ENCODE measurements around the gene PNKD. TPM values are rescaled to one million over a fixed set of nuclear protein-coding genes. Genes with fewer than 3 reads are reported as not detected.
"Not testable (repeated sequence)": the region's sequence is repeated elsewhere in the genome, so short reads cannot be mapped to it uniquely, and the experiment has no call there.

Gene PNKD
- polyA plus RNA-seq, 1 donor from 2014 or later = 126 TPM

DNA sequence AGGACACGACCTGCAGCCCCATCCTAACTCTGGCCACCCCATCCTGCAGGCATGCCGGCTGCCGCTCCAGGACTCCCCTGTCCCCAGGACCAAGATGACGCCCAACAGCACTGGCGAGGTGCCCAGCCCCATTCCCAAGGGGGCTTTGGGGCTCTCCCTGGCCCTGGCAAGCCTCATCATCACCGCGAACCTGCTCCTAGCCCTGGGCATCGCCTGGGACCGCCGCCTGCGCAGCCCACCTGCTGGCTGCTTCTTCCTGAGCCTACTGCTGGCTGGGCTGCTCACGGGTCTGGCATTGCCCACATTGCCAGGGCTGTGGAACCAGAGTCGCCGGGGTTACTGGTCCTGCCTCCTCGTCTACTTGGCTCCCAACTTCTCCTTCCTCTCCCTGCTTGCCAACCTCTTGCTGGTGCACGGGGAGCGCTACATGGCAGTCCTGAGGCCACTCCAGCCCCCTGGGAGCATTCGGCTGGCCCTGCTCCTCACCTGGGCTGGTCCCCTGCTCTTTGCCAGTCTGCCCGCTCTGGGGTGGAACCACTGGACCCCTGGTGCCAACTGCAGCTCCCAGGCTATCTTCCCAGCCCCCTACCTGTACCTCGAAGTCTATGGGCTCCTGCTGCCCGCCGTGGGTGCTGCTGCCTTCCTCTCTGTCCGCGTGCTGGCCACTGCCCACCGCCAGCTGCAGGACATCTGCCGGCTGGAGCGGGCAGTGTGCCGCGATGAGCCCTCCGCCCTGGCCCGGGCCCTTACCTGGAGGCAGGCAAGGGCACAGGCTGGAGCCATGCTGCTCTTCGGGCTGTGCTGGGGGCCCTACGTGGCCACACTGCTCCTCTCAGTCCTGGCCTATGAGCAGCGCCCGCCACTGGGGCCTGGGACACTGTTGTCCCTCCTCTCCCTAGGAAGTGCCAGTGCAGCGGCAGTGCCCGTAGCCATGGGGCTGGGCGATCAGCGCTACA lies 7.4 kb upstream of the PNKD start:
- Mint-ChIP-seq H3K4me1 (peaks cover 16 to 36% (median 24%) of the 10 kb centered on the region in 3 donors), H3K27ac (peak overlapping the region in 1 of 3 donors; percentile 47), H3K36me3 (peaks cover 1% of the 10 kb centered on the region), H3K9me3 (no peaks in the 10 kb centered on the region), H3K27me3 (no peaks in the 10 kb centered on the region), H3K4me3 (peak overlapping the region in 1 of 4 donors; percentile 45)

DNA sequence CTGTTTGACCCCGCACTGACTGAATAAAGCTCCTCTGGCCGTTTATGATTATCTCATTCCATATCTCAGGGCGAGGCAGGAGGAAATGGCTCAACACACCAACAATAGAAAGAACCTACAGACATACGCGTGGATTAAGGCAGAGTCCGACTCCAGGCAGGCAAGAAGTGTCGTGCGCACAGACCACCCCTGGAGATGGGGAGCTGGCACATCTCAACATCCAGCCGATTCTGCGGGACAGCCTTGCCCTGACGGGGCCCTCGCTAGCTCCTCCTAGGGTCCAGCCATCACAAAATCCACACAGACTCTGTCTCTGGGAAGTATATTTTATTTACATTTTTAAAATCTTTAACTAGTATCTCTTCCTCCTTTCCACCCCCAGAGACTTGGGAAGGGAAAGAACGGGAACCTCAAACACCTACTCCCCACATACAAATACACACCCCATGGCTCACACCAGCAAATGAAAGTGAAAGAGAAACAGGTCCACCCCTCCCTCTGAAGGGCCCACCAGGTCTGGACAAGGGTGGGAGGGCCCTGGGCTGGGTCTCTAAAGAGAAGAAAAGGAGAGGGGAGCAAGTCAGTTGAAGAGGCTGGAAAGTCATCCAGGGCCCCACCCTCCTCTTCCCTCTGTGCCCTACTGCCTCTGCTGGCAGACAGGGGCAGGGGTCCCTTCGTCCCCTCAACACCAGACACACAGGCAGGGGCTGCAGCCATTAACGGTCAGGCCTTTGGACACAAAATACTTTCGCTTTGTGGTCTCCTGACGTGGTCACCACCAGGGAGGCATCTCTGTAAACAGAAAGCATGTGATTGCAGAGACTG lies 6.3 kb upstream of the PNKD start:
- Mint-ChIP-seq H3K36me3 (peaks cover 1% of the 10 kb centered on the region), H3K9me3 (no peaks in the 10 kb centered on the region), H3K27me3 (no peaks in the 10 kb centered on the region), H3K4me3 (peak overlapping the region in 1 of 4 donors; percentile 57), H3K4me1 (peaks cover 16 to 32% (median 24%) of the 10 kb centered on the region in 3 donors), H3K27ac (peak overlapping the region in 2 of 3 donors; percentile 51 to 53)

DNA sequence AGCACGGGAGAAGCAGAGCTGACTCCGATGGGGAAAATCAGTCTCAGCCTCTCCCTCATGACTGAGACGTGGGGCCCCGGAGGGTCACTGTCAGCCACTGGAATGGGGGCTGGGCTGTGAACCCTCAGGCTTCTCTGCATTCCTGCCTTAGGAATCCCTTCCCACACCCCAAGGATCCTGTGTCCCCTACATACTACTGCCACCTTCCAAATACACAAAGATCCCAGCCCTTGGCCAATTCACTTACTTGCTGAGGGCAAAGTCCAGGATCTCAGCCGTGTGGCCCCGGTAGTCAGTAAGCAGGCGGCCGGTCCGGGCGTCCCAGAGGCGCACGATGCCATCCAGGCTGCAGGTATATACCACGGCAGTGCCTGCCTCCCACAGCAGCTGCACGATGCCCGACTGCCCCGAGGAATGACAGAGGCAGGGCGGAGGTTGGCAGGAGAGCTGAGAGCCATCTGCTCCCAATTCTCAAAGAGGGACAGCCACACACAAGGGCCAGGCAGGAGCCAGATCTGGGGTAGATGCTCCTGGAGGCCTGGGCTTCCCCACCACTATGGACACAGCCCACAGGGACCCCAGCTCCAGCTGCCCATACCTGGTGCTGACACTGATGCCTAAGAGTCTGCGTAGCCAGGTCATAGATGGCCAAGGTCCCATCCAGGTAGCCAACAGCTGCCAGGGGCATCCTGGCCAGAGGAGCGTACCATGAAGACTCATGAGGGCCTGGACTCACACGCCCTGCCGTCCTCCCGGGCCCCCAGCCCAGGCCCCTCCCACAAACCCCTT lies 5.4 kb upstream of the PNKD start:
- peaks cover 16 to 30% (median 21%) of the 10 kb centered on the region in 3 donors for H3K4me1 Mint-ChIP-seq
- H3K4me3 Mint-ChIP-seq = peak overlapping the region in 1 of 4 donors; percentile 63
- no peak overlapping the region for H3K27ac Mint-ChIP-seq
- H3K27me3 Mint-ChIP-seq = peaks cover 2% of the 10 kb centered on the region
- H3K9me3 Mint-ChIP-seq = no peaks in the 10 kb centered on the region
- peaks cover 1% of the 10 kb centered on the region for H3K36me3 Mint-ChIP-seq

DNA sequence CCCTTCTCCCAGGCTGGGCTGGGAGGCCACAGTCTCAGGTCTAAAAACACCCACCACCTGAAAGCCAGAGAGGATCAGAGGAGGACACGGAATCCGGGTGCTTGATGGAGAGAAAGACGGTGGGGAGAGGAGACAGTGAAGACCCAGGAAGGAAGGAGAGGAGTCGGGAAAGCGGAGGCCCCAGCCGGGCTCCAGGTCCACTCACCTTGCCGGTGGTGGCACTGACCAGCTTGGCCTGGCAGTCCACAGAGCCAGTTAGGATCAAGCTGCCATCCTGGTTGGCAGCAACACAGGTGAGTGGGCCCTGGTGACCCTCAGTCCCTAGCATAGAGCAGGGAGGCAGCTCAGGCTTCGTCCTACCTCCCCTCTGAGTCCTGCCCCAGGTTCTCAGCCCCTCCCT lies 4.7 kb upstream of the PNKD start:
- Mint-ChIP-seq H3K36me3 (peaks cover 1% of the 10 kb centered on the region), H3K4me3 (peak overlapping the region in 1 of 4 donors; percentile 75)

DNA sequence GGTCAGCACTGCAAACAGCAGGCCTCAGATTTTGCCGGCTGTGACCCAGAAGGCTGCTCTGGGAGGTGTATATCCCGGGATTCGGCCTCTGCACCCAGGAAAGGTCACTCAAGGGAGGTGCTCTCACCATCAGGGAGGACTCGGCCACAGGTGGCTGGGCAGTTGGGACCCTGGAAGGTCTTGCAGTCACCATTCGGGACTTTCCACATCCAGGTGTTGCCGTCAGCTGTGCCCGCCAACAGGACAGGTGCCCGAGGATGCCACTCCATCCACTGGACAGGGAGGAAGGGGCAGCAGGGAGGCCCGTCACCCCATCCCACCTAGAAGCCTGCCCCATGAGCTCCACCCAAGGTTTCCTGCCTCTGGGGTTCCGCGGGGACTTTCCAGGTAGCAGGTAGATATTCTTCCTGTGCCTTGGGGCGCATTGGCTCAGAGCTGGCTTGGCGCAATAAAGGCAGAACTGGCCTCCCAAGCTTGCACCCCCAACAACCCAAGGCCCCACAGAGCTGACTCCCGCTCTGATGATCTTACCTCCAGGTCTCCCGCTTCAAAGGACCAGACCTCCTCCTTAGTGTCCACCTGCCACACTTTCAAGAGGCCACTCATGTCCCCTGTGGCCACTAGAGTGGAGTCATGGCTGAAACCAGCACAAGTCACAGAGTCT lies 3.9 kb upstream of the PNKD start:
- H3K9me3 Mint-ChIP-seq = no peaks in the 10 kb centered on the region
- H3K27me3 Mint-ChIP-seq = peaks cover 2% of the 10 kb centered on the region
- H3K36me3 Mint-ChIP-seq = no peaks in the 10 kb centered on the region
- H3K27ac Mint-ChIP-seq = peak overlapping the region in 2 of 3 donors; percentile 35 to 68
- H3K4me1 Mint-ChIP-seq = peaks cover 14 to 28% (median 26%) of the 10 kb centered on the region in 3 donors
- H3K4me3 Mint-ChIP-seq = peak overlapping the region in 2 of 4 donors; percentile 40 to 78

More for the DNA sequence above, 4.7 kb upstream of the PNKD start:
- Mint-ChIP-seq H3K9me3 (no peaks in the 10 kb centered on the region), H3K4me1 (peaks cover 18 to 28% (median 27%) of the 10 kb centered on the region in 3 donors), H3K27me3 (peaks cover 2% of the 10 kb centered on the region), H3K27ac (peak overlapping the region in 1 of 3 donors; percentile 68)

DNA sequence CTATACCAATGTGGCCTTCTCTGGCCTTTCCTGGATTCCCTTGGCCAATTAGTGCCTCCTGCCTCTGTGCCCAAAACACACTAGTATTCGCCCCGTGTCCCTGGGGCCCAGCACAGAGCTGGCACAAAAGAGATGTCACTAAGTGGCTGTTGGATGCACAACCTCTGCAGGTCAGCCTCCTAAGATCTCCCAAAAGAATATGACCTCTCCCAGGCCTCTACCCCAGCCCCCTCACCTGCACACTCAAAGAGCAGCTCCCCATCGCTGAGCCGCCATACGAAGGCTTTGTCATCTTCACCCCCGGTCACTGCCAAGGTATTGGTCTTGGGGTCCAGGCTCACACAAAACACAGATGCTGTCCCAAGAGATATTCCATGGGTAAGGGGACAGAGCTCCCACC lies 3.1 kb upstream of the PNKD start:
- no peaks in the 10 kb centered on the region for H3K9me3 Mint-ChIP-seq
- H3K4me1 Mint-ChIP-seq = peaks cover 20 to 31% (median 31%) of the 10 kb centered on the region in 3 donors
- peaks cover 2% of the 10 kb centered on the region for H3K27me3 Mint-ChIP-seq
- H3K27ac Mint-ChIP-seq = peak overlapping the region in 1 of 3 donors; percentile 26
- peak overlapping the region in 2 of 4 donors; percentile 66 to 78 for H3K4me3 Mint-ChIP-seq
- no peaks in the 10 kb centered on the region for H3K36me3 Mint-ChIP-seq

DNA sequence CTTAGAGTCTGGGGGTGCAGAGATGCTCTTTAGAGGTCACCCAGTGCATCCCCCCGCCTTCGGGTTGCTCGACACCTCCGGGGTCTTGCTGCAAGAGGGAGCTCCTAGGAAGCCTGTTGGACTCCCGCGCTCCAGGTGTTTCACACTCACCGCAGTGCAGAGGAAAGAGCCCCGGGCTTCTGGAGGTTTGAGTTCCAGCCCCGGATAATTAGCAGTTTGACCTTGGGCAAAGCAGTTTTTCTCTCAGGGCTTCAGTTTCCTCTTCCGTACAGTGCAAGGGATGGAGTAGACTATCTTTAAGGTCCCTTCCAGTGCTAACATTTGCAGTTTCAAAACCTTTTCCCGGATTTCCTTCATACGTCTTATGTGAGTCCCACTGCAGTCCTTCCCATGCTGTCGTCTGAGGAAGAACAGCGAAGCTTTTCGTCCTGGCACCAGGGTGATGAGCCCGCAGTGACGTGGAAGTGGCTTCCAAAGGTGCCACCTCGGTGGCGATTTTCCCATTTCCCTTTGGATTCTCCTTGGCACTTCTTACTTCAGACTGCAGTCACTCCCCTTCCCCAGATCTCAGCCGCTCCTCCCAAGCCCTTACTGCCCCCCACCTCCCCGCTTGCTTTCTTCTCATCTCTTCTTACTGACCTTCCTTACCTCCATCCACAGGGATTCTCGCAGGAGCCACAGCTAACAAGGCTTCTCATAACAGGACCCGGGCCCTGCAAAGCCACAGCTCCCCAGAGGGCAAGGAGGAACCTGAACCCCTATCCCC lies 585 bp downstream of the PNKD start:
- Mint-ChIP-seq H3K9me3 (no peaks in the 10 kb centered on the region), H3K4me1 (peaks cover 29 to 48% (median 30%) of the 10 kb centered on the region in 3 donors), H3K27me3 (peaks cover 2% of the 10 kb centered on the region), H3K27ac (peak overlapping the region; percentile 67 to 96 (median 81)), H3K36me3 (no peaks in the 10 kb centered on the region), H3K4me3 (peak overlapping the region; percentile 91 to 99 (median 96))

DNA sequence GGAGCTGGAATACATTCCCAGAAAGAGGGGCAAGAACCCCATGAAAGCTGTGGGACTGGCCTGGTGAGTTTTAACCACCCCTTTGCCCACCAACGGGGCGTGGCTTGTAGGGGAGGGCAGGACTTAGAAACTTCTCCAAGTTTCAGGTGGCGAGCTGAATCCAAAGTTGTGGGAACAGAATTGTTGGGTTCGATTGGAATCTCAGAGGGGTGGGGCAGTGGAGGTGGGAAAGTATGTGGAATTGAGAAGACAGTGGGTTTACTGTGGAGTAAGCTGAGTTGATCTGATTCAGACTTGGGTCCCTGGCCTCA lies 1.1 kb downstream of the PNKD start:
- Mint-ChIP-seq H3K4me3 (peak overlapping the region; percentile 88 to 98 (median 92)), H3K4me1 (peaks cover 29 to 46% (median 29%) of the 10 kb centered on the region in 3 donors), H3K27me3 (peaks cover 2% of the 10 kb centered on the region), H3K27ac (peak overlapping the region; percentile 47 to 96 (median 94)), H3K9me3 (no peaks in the 10 kb centered on the region), H3K36me3 (no peaks in the 10 kb centered on the region)

DNA sequence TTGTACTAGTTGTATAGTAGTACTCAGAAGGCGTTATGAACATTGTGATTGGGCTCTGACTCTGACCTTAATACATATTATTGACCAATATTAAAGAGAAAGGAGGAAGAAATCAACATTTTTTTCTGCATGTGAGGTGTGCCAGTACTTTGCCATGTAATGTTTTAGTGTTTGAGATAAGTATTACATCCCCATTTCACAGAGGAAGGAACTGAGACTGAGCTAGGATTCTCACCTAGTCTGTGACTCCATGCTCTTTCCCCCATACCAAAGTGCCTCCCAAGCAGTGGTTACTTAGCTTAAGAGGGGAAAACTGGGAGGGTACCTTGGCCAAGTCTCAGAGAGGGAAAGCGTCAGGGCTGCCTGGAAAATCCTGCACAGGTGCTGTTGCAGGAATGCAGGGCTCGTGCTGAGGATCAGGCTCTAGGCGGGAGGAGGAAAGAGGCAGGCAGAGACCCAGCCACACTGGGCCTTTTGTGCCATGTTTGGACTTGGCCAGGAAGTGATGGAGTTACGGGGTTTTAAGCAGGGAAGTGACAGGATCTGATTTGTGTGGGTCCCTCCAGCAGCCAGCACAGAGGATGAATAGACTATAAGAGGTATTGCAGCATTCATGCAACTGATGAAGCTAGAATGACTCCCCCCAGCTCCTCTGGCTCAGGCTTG lies 1.7 kb downstream of the PNKD start:
- Mint-ChIP-seq H3K27ac (peak overlapping the region; percentile 81 to 96 (median 94)), H3K36me3 (no peaks in the 10 kb centered on the region), H3K4me1 (peaks cover 29 to 46% (median 29%) of the 10 kb centered on the region in 3 donors), H3K27me3 (peaks cover 2% of the 10 kb centered on the region), H3K4me3 (peak overlapping the region; percentile 82 to 98 (median 92)), H3K9me3 (no peaks in the 10 kb centered on the region)

DNA sequence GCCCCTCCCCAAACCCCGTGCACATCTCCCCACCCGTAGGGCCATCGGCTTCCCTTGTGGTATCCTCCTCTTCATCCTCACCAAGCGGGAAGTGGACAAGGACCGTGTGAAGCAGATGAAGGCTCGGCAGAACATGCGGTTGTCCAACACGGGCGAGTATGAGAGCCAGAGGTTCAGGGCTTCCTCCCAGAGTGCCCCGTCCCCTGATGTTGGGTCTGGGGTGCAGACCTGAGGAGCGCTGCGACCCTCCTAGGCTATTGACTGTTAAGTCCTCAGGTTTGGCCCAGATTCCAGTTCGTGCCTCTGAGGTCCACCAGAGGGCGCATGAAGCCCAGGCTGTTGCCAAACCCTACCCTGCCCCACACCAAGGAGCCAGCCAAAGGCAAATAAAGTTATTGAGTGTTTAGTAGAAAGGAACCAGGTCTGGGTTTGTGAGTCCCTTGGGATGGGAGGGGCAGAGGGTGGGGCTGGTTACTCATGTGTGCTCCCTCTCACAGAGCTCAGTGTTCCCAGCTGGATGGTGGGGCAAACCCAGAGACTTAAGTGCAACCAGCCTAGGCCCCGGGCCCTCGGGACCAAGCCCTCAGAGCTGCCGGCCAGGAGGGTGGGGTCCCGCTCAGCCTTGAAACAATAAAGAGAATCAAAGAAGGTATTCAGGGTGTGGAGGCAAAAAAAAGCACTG lies 2.4 kb downstream of the PNKD start:
- Mint-ChIP-seq H3K4me3 (peak overlapping the region; percentile 57 to 98 (median 86)), H3K27me3 (peaks cover 2% of the 10 kb centered on the region), H3K27ac (peak overlapping the region; percentile 93 to 96 (median 94)), H3K4me1 (peaks cover 23 to 43% (median 29%) of the 10 kb centered on the region in 3 donors), H3K9me3 (no peaks in the 10 kb centered on the region), H3K36me3 (no peaks in the 10 kb centered on the region)

DNA sequence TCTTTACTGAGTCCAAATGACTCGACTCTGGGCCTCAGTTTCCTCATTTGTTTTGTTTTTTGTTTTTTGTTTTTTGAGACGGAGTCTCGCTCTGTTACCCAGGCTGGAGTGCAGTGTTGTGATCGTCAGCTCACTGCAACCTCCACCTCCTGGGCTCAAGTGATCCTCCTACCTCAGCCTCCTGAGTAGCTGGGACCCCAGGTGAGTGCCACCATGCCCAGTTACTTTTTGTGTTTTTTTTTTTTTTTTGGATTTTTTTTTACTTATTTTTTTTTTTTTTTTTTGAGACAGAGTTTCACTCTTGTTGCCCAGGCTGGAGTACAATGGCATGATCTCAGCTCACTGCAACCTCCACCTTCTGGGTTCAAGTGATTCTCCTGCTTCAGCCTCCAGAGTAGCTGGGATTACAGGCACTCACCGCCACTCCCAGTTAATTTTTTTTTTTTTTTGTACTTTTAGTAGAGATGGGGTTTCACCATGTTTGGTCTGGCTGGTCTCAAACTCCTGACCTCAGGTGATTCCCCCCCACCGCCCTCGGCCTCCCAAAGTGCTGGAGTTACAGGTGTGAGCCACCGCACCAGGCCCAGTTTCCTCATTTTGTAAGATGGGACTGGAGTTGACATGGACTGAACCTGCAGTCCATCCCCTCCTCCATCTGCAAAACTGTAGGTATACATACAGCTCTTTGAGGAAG lies 3.0 kb downstream of the PNKD start:
- not testable (repeated sequence) for H3K36me3 Mint-ChIP-seq, H3K27me3 Mint-ChIP-seq, H3K9me3 Mint-ChIP-seq
- Mint-ChIP-seq H3K4me1 (peaks cover 23 to 43% (median 29%) of the 10 kb centered on the region in 3 donors), H3K27ac (peak overlapping the region; percentile 93 to 96 (median 94)), H3K4me3 (peak overlapping the region; percentile 57 to 98 (median 86))

DNA sequence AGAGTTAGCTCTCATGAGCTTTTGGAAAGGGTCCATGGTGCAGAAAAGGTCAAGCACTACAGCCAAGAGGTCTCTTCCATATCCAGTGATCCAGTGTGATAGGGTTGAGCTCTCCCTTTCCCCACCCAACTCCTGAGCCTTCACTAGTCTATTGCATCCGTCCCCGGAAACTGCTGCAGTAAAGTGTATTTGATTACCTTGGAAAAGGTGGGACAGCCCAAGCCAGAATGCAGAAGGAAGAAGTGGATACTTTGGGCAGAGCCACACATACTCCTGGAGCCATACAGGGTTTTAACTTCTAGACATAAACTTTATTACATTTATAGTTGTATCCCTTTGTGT lies 3.6 kb downstream of the PNKD start:
- H3K36me3 Mint-ChIP-seq = no peaks in the 10 kb centered on the region

More for the DNA sequence above, 3.6 kb downstream of the PNKD start:
- Mint-ChIP-seq H3K9me3 (no peaks in the 10 kb centered on the region), H3K27ac (peak overlapping the region; percentile 73 to 94 (median 79)), H3K4me1 (peaks cover 23 to 42% (median 30%) of the 10 kb centered on the region in 3 donors), H3K4me3 (peak overlapping the region in 2 of 4 donors; percentile 47 to 68), H3K27me3 (peaks cover 2% of the 10 kb centered on the region)

All from IgD-negative memory B cell (primary cell).